GM19467 (cell line): ENCODE results near the gene RPL10A.
A peak's percentile ranks its signal among the peaks of the same experiment; 100 is the strongest.

Experiments used
- ATAC-seq: cut with Tn5 transposase; IDR thresholded peaks from one replicate; pipeline ENCODE4 v1.9.1; 2021; ENCODE audit warnings: mild to moderate bottlenecking, moderate library complexity; ENCODE audit not compliant: unreplicated experiment

RPL10A gene

GRCh38 chr6:35489995-35490791, 22.0 kb downstream of the RPL10A start:
- ATAC-seq: no peak

- no peak for ATAC-seq
Measured at GRCh38 chr6:35490821-35491557, 22.8 kb downstream of the RPL10A start.

- ATAC-seq: no peak
Measured at GRCh38 chr6:35491558-35492257, 23.5 kb downstream of the RPL10A start.

GRCh38 chr6:35492258-35492973, 24.2 kb downstream of the RPL10A start:
- ATAC-seq: no peak

- no peak for ATAC-seq
Measured at GRCh38 chr6:35492974-35493284, 24.7 kb downstream of the RPL10A start.

GRCh38 chr6:35493307-35493983, 25.2 kb downstream of the RPL10A start:
- no peak for ATAC-seq

GRCh38 chr6:35494161-35494563, 26.0 kb downstream of the RPL10A start:
- ATAC-seq: no peak

- no peak for ATAC-seq
Measured at GRCh38 chr6:35495258-35496035, 27.2 kb downstream of the RPL10A start.

GRCh38 chr6:35496036-35496840, 28.0 kb downstream of the RPL10A start:
- no peak for ATAC-seq

- ATAC-seq: peak; percentile 49
Measured at GRCh38 chr6:35496841-35497570, 28.8 kb downstream of the RPL10A start, which contains the start of gene TEAD3. TEAD3 (minus strand) TSS chr6:35497079.

- no peak for ATAC-seq
Measured at GRCh38 chr6:35497571-35498421, 29.6 kb downstream of the RPL10A start.

GRCh38 chr6:35498422-35499067, 30.3 kb downstream of the RPL10A start:
- no peak for ATAC-seq

- ATAC-seq: no peak
Measured at GRCh38 chr6:35499372-35499771, 31.2 kb downstream of the RPL10A start.

- ATAC-seq: no peak
Measured at GRCh38 chr6:35500782-35501181, 32.6 kb downstream of the RPL10A start.

- ATAC-seq: no peak
Measured at GRCh38 chr6:35501784-35502183, 33.6 kb downstream of the RPL10A start.

GRCh38 chr6:35503534-35503933, 35.3 kb downstream of the RPL10A start:
- no peak for ATAC-seq

GRCh38 chr6:35505999-35506412, 37.8 kb downstream of the RPL10A start:
- no peak for ATAC-seq
